MCF 10A (cell line): ENCODE data around the gene RNF2. TPM values are rescaled to one million over a fixed set of nuclear protein-coding genes. Genes with fewer than 3 reads are reported as not detected.

ENCODE experiments used
- BruUV-seq: library from RNA; stranded (reverse); fragments of 400-500 nt; replicated peaks from 2 replicates; lab custom pipeline; 2021; lab: Mats Ljungman, UMichigan
- CTCF ChIA-PET: fragments of 300-600 bp; sonication (Branson Sonifier 250); formaldehyde crosslinking; extraction: SDS; loops from one replicate; lab custom pipeline; 2021; ENCODE audit warnings: antibody characterized with exemption, inconsistent platforms; lab: Yijun Ruan, JAX
- POLR2A ChIA-PET: fragments of 300-600, 350-650 bp; sonication (Branson Sonifier 250); formaldehyde crosslinking; extraction: SDS; loops from one replicate; lab custom pipeline; 2020; ENCODE audit warnings: antibody characterized with exemption, inconsistent platforms; lab: Yijun Ruan, JAX
- DNase-seq: peaks from one replicate; pipeline ENCODE4 v3.0.0-alpha.2; 2018; ENCODE audit not compliant: unreplicated experiment
- H3K27ac Mint-ChIP-seq: one replicate; pipeline ENCODE4 v1.8.0; 2022; ENCODE audit warnings: mild to moderate bottlenecking, low read depth, mixed read lengths; ENCODE audit not compliant: unreplicated experiment
- H3K27me3 Mint-ChIP-seq: one replicate; pipeline ENCODE4 v1.8.0; 2022; ENCODE audit warnings: mixed read lengths; ENCODE audit not compliant: insufficient read depth, unreplicated experiment
- H3K36me3 Mint-ChIP-seq: one replicate; pipeline ENCODE4 v1.8.0; 2022; ENCODE audit warnings: mild to moderate bottlenecking, moderate library complexity, mixed read lengths; ENCODE audit not compliant: insufficient read depth, unreplicated experiment
- H3K4me1 Mint-ChIP-seq: one replicate; pipeline ENCODE4 v1.8.0; 2022; ENCODE audit warnings: mixed read lengths; ENCODE audit not compliant: insufficient read depth, unreplicated experiment
- H3K4me3 Mint-ChIP-seq: one replicate; pipeline ENCODE4 v1.8.0; 2022; ENCODE audit warnings: mild to moderate bottlenecking, moderate library complexity, mixed read lengths; ENCODE audit not compliant: unreplicated experiment
- H3K9me3 Mint-ChIP-seq: one replicate; pipeline ENCODE4 v1.8.0; 2022; ENCODE audit warnings: mixed read lengths; ENCODE audit not compliant: unreplicated experiment
- intact Hi-C: fragments of 100-400 bp; cut with micrococcal nuclease; formaldehyde crosslinking; loops from 2 replicates; pipeline ENCODE4 v1.14.1; 2022
- total RNA-seq: library from RNA; stranded (reverse); gene quantifications from 2 replicates; pipeline ENCODE4 v1.2.3, GENCODE V29; 2022
- TF ChIP-seq, protein P1 (sequence below): fragments of 200-600 bp; IDR thresholded peaks from one replicate; pipeline ENCODE4 v1.8.0; 2022; ENCODE audit warnings: antibody characterized with exemption, mild to moderate bottlenecking; ENCODE audit not compliant: unreplicated experiment

RNF2 gene
- total RNA-seq, 1 experiment from 2014 or later = 18.6 TPM

DNA sequence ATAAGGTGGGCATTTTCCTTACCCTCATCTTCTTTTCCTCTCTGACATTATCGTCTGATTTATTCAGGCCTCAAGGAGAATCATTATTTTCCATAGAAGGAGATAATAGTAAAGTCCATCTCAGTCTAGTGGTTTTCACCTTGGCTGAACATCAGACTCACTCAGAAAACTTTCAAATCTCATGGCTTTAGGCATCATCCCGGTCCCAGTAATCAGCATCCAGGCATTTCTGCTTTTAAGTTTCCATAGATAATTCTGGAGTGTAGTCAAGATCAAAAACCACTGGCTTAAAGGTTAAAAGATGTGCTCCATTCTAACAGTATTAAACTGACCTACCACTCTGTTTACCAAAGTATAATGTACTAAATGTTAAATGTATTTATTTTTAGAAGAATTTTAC lies 49.4 kb downstream of the RNF2 start:
- TF ChIP-seq, protein P1, sequence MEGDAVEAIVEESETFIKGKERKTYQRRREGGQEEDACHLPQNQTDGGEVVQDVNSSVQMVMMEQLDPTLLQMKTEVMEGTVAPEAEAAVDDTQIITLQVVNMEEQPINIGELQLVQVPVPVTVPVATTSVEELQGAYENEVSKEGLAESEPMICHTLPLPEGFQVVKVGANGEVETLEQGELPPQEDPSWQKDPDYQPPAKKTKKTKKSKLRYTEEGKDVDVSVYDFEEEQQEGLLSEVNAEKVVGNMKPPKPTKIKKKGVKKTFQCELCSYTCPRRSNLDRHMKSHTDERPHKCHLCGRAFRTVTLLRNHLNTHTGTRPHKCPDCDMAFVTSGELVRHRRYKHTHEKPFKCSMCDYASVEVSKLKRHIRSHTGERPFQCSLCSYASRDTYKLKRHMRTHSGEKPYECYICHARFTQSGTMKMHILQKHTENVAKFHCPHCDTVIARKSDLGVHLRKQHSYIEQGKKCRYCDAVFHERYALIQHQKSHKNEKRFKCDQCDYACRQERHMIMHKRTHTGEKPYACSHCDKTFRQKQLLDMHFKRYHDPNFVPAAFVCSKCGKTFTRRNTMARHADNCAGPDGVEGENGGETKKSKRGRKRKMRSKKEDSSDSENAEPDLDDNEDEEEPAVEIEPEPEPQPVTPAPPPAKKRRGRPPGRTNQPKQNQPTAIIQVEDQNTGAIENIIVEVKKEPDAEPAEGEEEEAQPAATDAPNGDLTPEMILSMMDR = no peak
- peaks cover 18% of the 10 kb centered on the region for H3K36me3 Mint-ChIP-seq
- CTCF ChIA-PET = no interaction called here
- H3K27ac Mint-ChIP-seq = no peak overlapping the region
- H3K27me3 Mint-ChIP-seq = no peaks in the 10 kb centered on the region
- peaks cover 11% of the 10 kb centered on the region for H3K4me1 Mint-ChIP-seq
- POLR2A ChIA-PET = no interaction called here
- H3K4me3 Mint-ChIP-seq = no peak overlapping the region
- no TSS peak for BruUV-seq
- intact Hi-C loops = no loop called here
- H3K9me3 Mint-ChIP-seq = no peaks in the 10 kb centered on the region
- no peak for DNase-seq

DNA sequence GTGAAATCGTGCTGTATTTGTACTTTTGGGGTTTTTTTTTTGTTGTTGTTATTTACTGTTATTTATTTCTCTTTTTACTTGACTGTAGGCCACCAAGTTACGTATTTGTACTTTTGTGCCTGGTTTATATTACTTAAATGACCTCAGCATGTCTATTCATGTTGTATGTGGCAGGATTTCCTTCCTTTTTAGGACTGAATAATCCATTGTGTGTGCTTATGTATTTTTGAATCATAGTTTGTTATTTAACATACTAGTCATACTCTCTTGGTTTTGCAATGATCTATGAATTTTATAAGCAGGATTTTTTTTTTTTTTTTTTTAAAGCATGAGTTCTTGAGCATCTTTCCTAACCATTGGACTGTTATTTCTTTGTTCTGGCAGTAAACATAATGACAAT lies 51.2 kb downstream of the RNF2 start:
- POLR2A ChIA-PET = interaction anchor here (0.6 to 1.3 kb wide), 3 partner anchors 19 to 56 kb away, joined by 3 to 4 read pairs (median 4); no protein-coding TSS in a partner anchor

GRCh38 chr1:185104083-185104482 lies 58.7 kb downstream of the RNF2 start:
- intact Hi-C loops = no loop called here
- no peak overlapping the region for H3K27ac Mint-ChIP-seq
- ChIA-PET POLR2A (interaction anchor here (0.8 to 1.2 kb wide), 2 partner anchors 13 to 38 kb away, joined by 3 to 4 read pairs; no protein-coding TSS in a partner anchor), CTCF (interaction anchor here (0.6 kb wide), 2 partner anchors 20 to 48 kb away, joined by 4 read pairs; no protein-coding TSS in a partner anchor)
- no peak overlapping the region for H3K4me3 Mint-ChIP-seq
- H3K27me3 Mint-ChIP-seq = no peaks in the 10 kb centered on the region
- peaks cover 18% of the 10 kb centered on the region for H3K36me3 Mint-ChIP-seq
- H3K4me1 Mint-ChIP-seq = no peaks in the 10 kb centered on the region
- TF ChIP-seq, protein P1 = no peak
- BruUV-seq = no TSS peak
- DNase-seq = no peak
- peaks cover 11% of the 10 kb centered on the region for H3K9me3 Mint-ChIP-seq

More for the DNA sequence above, 51.2 kb downstream of the RNF2 start:
- CTCF ChIA-PET = no interaction called here
- peak overlapping the region; percentile 57 for H3K27ac Mint-ChIP-seq
- peaks cover 11% of the 10 kb centered on the region for H3K4me1 Mint-ChIP-seq
- no peaks in the 10 kb centered on the region for H3K9me3 Mint-ChIP-seq
- no peak overlapping the region for H3K4me3 Mint-ChIP-seq
- intact Hi-C loops = no loop called here
- H3K27me3 Mint-ChIP-seq = no peaks in the 10 kb centered on the region
- peak; percentile 24 for DNase-seq
- no TSS peak for BruUV-seq
- TF ChIP-seq, protein P1 = no peak
- H3K36me3 Mint-ChIP-seq = peaks cover 31% of the 10 kb centered on the region

DNA sequence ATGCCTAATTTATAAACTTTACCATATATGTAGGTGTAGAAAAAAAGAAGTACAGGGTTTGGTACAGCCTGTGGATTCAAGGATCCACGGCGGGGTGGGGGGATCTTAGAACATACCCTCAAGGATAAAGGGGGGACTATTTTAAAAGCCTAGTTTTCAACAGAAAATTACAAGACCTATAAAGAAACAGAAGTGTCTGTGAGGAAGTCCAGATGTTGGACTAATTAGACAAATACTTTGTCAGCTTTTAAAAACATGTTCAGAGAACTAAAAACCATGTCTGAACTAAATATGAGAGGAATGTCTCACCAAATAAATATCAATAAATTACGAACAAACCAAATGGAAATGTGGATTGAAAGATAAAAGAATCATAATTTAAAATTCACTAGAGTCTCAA lies 59.8 kb downstream of the RNF2 start:
- no peak for DNase-seq
- H3K4me1 Mint-ChIP-seq = no peaks in the 10 kb centered on the region
- no peaks in the 10 kb centered on the region for H3K27me3 Mint-ChIP-seq
- no peak overlapping the region for H3K4me3 Mint-ChIP-seq
- intact Hi-C loops = no loop called here
- no TSS peak for BruUV-seq
- POLR2A ChIA-PET = interaction anchor here (0.7 to 1.4 kb wide), 2 partner anchors 10 to 892 kb away, joined by 4 read pairs; no protein-coding TSS in a partner anchor
- no peak overlapping the region for H3K27ac Mint-ChIP-seq
- peaks cover 11% of the 10 kb centered on the region for H3K9me3 Mint-ChIP-seq
- CTCF ChIA-PET = interaction anchor here (0.6 kb wide), 1 partner anchor 67 kb away, joined by 3 read pairs; no protein-coding TSS in a partner anchor
- peaks cover 13% of the 10 kb centered on the region for H3K36me3 Mint-ChIP-seq
- TF ChIP-seq, protein P1 = no peak
